Measurements from ENCODE around the gene SH3BP4. TPM values are rescaled to one million over a fixed set of nuclear protein-coding genes. Genes with fewer than 3 reads are reported as not detected.

Gene SH3BP4
- total RNA-seq, 1 experiment from 2014 or later = 93.8 TPM

- Histone ChIP-seq H3K56ac (ENCODE audit: insufficient read length, low read depth, low read length) (no peak overlapping the region), H4K91ac (ENCODE audit: insufficient read length, low read depth, low read length) (no peak overlapping the region), H3K14ac (ENCODE audit: insufficient read depth, low read length) (no peak overlapping the region), H3T11ph (ENCODE audit: low read length) (no peak overlapping the region), H4K20me1 (ENCODE audit: control insufficient read depth, insufficient read depth, insufficient read length) (no peaks in the 10 kb centered on the region), H2BK20ac (ENCODE audit: low read depth, low read length, poor library complexity, severe bottlenecking) (no peak overlapping the region), H2BK15ac (ENCODE audit: low read depth, low read length) (no peak overlapping the region), H3K27me3 (ENCODE audit: insufficient read depth, low read length) (no peaks in the 10 kb centered on the region), H3K23me2 (ENCODE audit: insufficient read length, low read depth, low read length, poor library complexity, severe bottlenecking) (no peaks in the 10 kb centered on the region), H2BK120ac (ENCODE audit: low read depth, low read length, poor library complexity, severe bottlenecking) (no peak overlapping the region), H3K18ac (ENCODE audit: insufficient read length, low read depth, low read length) (no peak overlapping the region), H3K79me1 (ENCODE audit: insufficient read depth, low read depth, low read length, poor library complexity, severe bottlenecking) (peaks cover 4% of the 10 kb centered on the region), H3K4ac (ENCODE audit: low read depth, low read length) (no peak overlapping the region), H3K4me1 (ENCODE audit: insufficient read depth, low read length) (peaks cover 10% of the 10 kb centered on the region; the same call in 1 of the 2 replicates), H4K8ac (replicated peaks; ENCODE audit: insufficient read length, low read depth, low read length) (no peak overlapping the region), H4K5ac (ENCODE audit: insufficient read length, low read depth, low read length) (no peak overlapping the region), H2BK5ac (ENCODE audit: insufficient read length, low read length) (no peak overlapping the region), H3K9me3 (ENCODE audit: control insufficient read depth, low read depth, low read length) (no peaks in the 10 kb centered on the region), H3K23ac (ENCODE audit: insufficient read length, low read depth, low read length) (no peak overlapping the region), H2AK5ac (ENCODE audit: insufficient read length, low read length) (no peak overlapping the region), H3K9ac (ENCODE audit: extremely low read depth, insufficient read length, low read length) (no peak overlapping the region), H3K4me2 (ENCODE audit: insufficient read depth, insufficient read length, low read length) (no peak overlapping the region), H3K27ac (ENCODE audit: insufficient read length, low read depth, low read length) (no peak overlapping the region), H2AFZ (ENCODE audit: low read length) (no peak overlapping the region), H3K79me2 (ENCODE audit: insufficient read depth, low read length) (peaks cover 9% of the 10 kb centered on the region; the same call in 1 of the 2 replicates), H2BK12ac (ENCODE audit: insufficient read length, low read depth, low read length) (no peak overlapping the region)
- TF ChIP-seq CTCF (conservative IDR thresholded peaks at IDR 0.05) = no peak
- WGBS (ENCODE audit: extremely low coverage, insufficient read length, low lambda C conversion rate) = no CpG with 5 or more reads among the region's 6 CpGs
- Mint-ChIP-seq H3K27me3 (ENCODE audit: low read depth) (no peaks in the 10 kb centered on the region; the same call in 1 of the 2 replicates), H3K4me1 (peaks cover 70 to 75% of the 10 kb centered on the region in 2 experiments), H3K36me3 (ENCODE audit: insufficient read depth in 1 of 3, low read depth in 3 of 3) (peaks cover 10 to 48% (median 45%) of the 10 kb centered on the region in 3 experiments; a peak in 6 of 7 replicates), H3K27ac (no peak overlapping the region; a peak in 1 of 7 replicates), H3K4me3 (no peak overlapping the region), H3K9me3 (peaks cover 0 to 1% of the 10 kb centered on the region in 2 experiments; a peak in 3 of 5 replicates)
- no peak for DNase-seq
Measured at GRCh38 chr2:235010117-235010714, 58.4 kb downstream of the SH3BP4 start.
